GM12878 (cell line): ENCODE measurements around the gene PEF1. TPM values are rescaled to one million over a fixed set of nuclear protein-coding genes. Genes with fewer than 3 reads are reported as not detected.
A peak's percentile ranks its signal among the peaks of the same experiment; 100 is the strongest.

Experiments used
- ATAC-seq: fragments of 200-7000 bp; cut with Tn5 transposase; 3 replicates; pipeline ENCODE4 v1.9.1; 2020; ENCODE audit warnings: mild to moderate bottlenecking, moderate library complexity
- BruUV-seq: library from RNA; stranded (reverse); fragments of 400-500 nt; replicated peaks from 2 replicates; lab custom pipeline; 2021; lab: Mats Ljungman, UMichigan
- CTCF ChIA-PET: fragments of 300-600 bp; sonication (Branson Sonifier 250); formaldehyde crosslinking; extraction: SDS; loops from one replicate; lab custom pipeline; 2021; ENCODE audit warnings: inconsistent platforms; lab: Yijun Ruan, JAX
- POLR2A ChIA-PET: fragments of 350-600 bp; formaldehyde crosslinking; extraction: SDS; loops from one replicate; lab custom pipeline; 2021; ENCODE audit warnings: inconsistent platforms; lab: Charles Lee
- RAD21 ChIA-PET: fragments of 300-600 bp; sonication (Branson Sonifier 250); formaldehyde crosslinking; loops from one replicate; lab custom pipeline; 2023; ENCODE audit warnings: antibody characterized with exemption; ENCODE audit not compliant: unreplicated experiment; lab: Charles Lee
- SMC1A ChIA-PET: fragments of 300-600 bp; sonication (Branson Sonifier 250); formaldehyde crosslinking; loops from one replicate; lab custom pipeline; 2023; ENCODE audit not compliant: unreplicated experiment, uncharacterized antibody; lab: Charles Lee
- DNase-seq: peaks from one replicate; pipeline ENCODE4 v3.0.0-alpha.2; 2011; ENCODE audit warnings: low read depth, low spot score
- FAIRE-seq: peaks from 3 replicates; lab custom pipeline; 2011; peaks lifted over from hg19 to GRCh38; lab: Jason Lieb, UNC
- H2AFZ ChIP-seq: 2 replicates; pipeline ENCODE4 v1.6.0; 2011; ENCODE audit warnings: low read depth, low read length, control low read depth; ENCODE audit not compliant: control insufficient read depth
- H3K27ac ChIP-seq: 2 replicates; pipeline ENCODE4 v1.5.1; 2011; ENCODE audit warnings: control low read depth; ENCODE audit not compliant: control insufficient read depth, insufficient read depth
- H3K27me3 ChIP-seq, 2 experiments: replicated peaks in 1 of 2; 2 replicates each; pipeline versions ENCODE4 v1.6.0 to v1.6.1; 2011; ENCODE audit warnings: low read length in 1 of 2; ENCODE audit not compliant: control insufficient read depth in 2 of 2, insufficient read depth in 2 of 2
- H3K36me3 ChIP-seq, 2 experiments: 2 replicates each; pipeline ENCODE4 v1.5.1; 2011; ENCODE audit warnings: low read length in 1 of 2; ENCODE audit not compliant: control insufficient read depth in 2 of 2, insufficient read depth in 2 of 2
- H3K4me1 ChIP-seq: 2 replicates; pipeline ENCODE4 v1.6.1; 2011; ENCODE audit warnings: mild to moderate bottlenecking, low read length, moderate library complexity, mixed read lengths; ENCODE audit not compliant: control insufficient read depth, insufficient read depth
- H3K4me2 ChIP-seq: 2 replicates; pipeline ENCODE4 v1.6.0; 2011; ENCODE audit warnings: control low read depth; ENCODE audit not compliant: control insufficient read depth, insufficient read depth
- H3K4me3 ChIP-seq: fragments of 200-600 bp; sonication (generic); 2 replicates; pipeline ENCODE4 v1.5.1; 2016
- H3K79me2 ChIP-seq: 2 replicates; pipeline ENCODE4 v1.6.0; 2011; ENCODE audit warnings: low read length; ENCODE audit not compliant: control insufficient read depth, insufficient read depth
- H3K9ac ChIP-seq: 2 replicates; pipeline ENCODE4 v1.8.0; 2011; ENCODE audit warnings: low read length, control low read depth, mixed read lengths; ENCODE audit not compliant: control insufficient read depth, insufficient read depth
- H3K9me3 ChIP-seq: replicated peaks from 3 replicates; pipeline ENCODE4 v1.5.1; 2011; ENCODE audit warnings: mild to moderate bottlenecking, low read length; ENCODE audit not compliant: control insufficient read depth, insufficient read depth
- H4K20me1 ChIP-seq: 2 replicates; pipeline ENCODE4 v1.6.0; 2011; ENCODE audit not compliant: control insufficient read depth, insufficient read depth
- ASH2L ChIP-seq: fragments of 300-600, 200-600 bp; sonication (generic); IDR thresholded peaks from 2 replicates; pipeline ENCODE4 v1.6.1; 2017; ENCODE audit warnings: low read depth, mild to moderate bottlenecking, borderline replicate concordance
- BRCA1 ChIP-seq: IDR thresholded peaks from 2 replicates; pipeline ENCODE4 v1.6.1; 2011; ENCODE audit warnings: low read depth, low read length, improper control_type of control experiment
- CBX3 ChIP-seq: fragments of 200-600 bp; sonication (generic); IDR thresholded peaks from 2 replicates; pipeline ENCODE4 v1.6.1; 2016; ENCODE audit warnings: low read depth, borderline replicate concordance
- CEBPB ChIP-seq, 2 experiments: fragments of 150-350 bp in 1 of 2; IDR thresholded peaks; 2 replicates each; pipeline ENCODE4 v1.6.1; 2012 to 2014; ENCODE audit warnings: low read depth in 2 of 2, low read length in 2 of 2, borderline replicate concordance in 1 of 2, inconsistent platforms in 1 of 2
- EED ChIP-seq: sonication (generic); IDR thresholded peaks from 2 replicates; pipeline ENCODE4 v1.6.1; 2016; ENCODE audit warnings: antibody characterized with exemption, low read depth
- EP300 ChIP-seq, 2 experiments: fragments of 150-350 bp in 1 of 2; IDR thresholded peaks; 2 replicates each; pipeline ENCODE4 v1.6.1; 2011 to 2012; ENCODE audit warnings: low read depth in 2 of 2, low read length in 2 of 2, borderline replicate concordance in 1 of 2, improper control_type of control experiment in 1 of 2, inconsistent platforms in 1 of 2; ENCODE audit not compliant: control insufficient read depth in 1 of 2
- NR2C1 ChIP-seq: fragments of 450-650 bp; IDR thresholded peaks from 2 replicates; pipeline ENCODE4 v1.6.1; 2017; ENCODE audit warnings: antibody characterized with exemption, mild to moderate bottlenecking, moderate library complexity
- NR2F1 ChIP-seq: fragments of 450-650 bp; conservative IDR thresholded peaks from 2 replicates; pipeline ENCODE4 v1.6.1; 2017; ENCODE audit warnings: mild to moderate bottlenecking
- POLR2AphosphoS2 ChIP-seq: IDR thresholded peaks from 2 replicates; pipeline ENCODE4 v1.6.1; 2011; ENCODE audit warnings: low read depth, mild to moderate bottlenecking, low read length, improper control_type of control experiment, moderate library complexity
- RB1 ChIP-seq: fragments of 450-650 bp; formaldehyde crosslinking; IDR thresholded peaks from 2 replicates; pipeline ENCODE4 v1.6.1; 2017; ENCODE audit warnings: mild to moderate bottlenecking, borderline replicate concordance
- SP1 ChIP-seq: IDR thresholded peaks from one replicate; pipeline ENCODE4 v1.6.1; 2011; ENCODE audit warnings: low read depth, low read length
- SREBF1 ChIP-seq: IDR thresholded peaks from 2 replicates; pipeline ENCODE4 v1.6.1; 2012; ENCODE audit warnings: mild to moderate bottlenecking, low read length
- ZNF217 ChIP-seq: fragments of 450-650 bp; IDR thresholded peaks from 2 replicates; pipeline ENCODE4 v1.6.1; 2017; ENCODE audit warnings: antibody characterized with exemption, mild to moderate bottlenecking
- ZNF24 ChIP-seq: fragments of 450-650 bp; IDR thresholded peaks from 2 replicates; pipeline ENCODE4 v1.6.1; 2017; ENCODE audit warnings: antibody characterized with exemption, mild to moderate bottlenecking
- ZSCAN29 ChIP-seq: fragments of 450-650 bp; IDR thresholded peaks from 2 replicates; pipeline ENCODE4 v1.6.1; 2017; ENCODE audit warnings: mild to moderate bottlenecking, moderate library complexity
- ZZZ3 ChIP-seq: IDR thresholded peaks from 2 replicates; pipeline ENCODE4 v1.6.1; 2011; ENCODE audit warnings: low read depth; ENCODE audit not compliant: control insufficient read depth, insufficient read length
- WGBS: methylation state at CpG from one replicate; pipeline ENCODE4 v1.1.6; 2016; ENCODE audit warnings: low lambda C conversion rate; ENCODE audit not compliant: insufficient replicate concordance, insufficient coverage; ENCODE audit errors: missing lambda C conversion rate; 5-methylcytosine and 5-hydroxymethylcytosine counted together
- in situ Hi-C: fragments of 300-500 bp; cut with MboI; formaldehyde crosslinking; loops from 9 replicates; pipeline ENCODE4 v1.14.3; 2018; ENCODE audit warnings: mixed read lengths
- intact Hi-C: fragments of 100-400 bp; cut with micrococcal nuclease; formaldehyde crosslinking; loops from one replicate; pipeline ENCODE4 v1.14.2; 2022; ENCODE audit not compliant: unreplicated experiment
- polyA plus RNA-seq, 11 experiments: library from polyadenylated mRNA; depleted of rRNA in 4 of 11; unstranded in 6 of 11; stranded (reverse) in 5 of 11; fragments of >200 nt; fragmentation: Nextera tagmentation in 4 of 11; fragmentation: Illumina TruSeq in 1 of 11; extraction: Ambion mirVana in 4 of 11; extraction: Trizol in 1 of 11; gene quantifications; 1 replicate in 1 of 11; 2 replicates in 10 of 11; pipeline versions ENCODE4 v1.2.1 to v1.2.3, GENCODE V29; 2011 to 2016; ENCODE audit warnings: inconsistent platforms in 2 of 11, missing spikeins in 2 of 11, low read depth in 1 of 11
- total RNA-seq, 4 experiments: library from RNA; depleted of rRNA in 3 of 4; stranded (reverse); fragments of >200 nt in 3 of 4; fragmentation: Illumina TruSeq in 1 of 4; extraction: Trizol in 1 of 4; gene quantifications; 2 replicates each; pipeline versions ENCODE4 v1.2.1 to v1.2.3, GENCODE V29; 2013 to 2021
- TF ChIP-seq, protein P1 (sequence below): fragments of 450-650 bp; IDR thresholded peaks from 2 replicates; pipeline ENCODE4 v1.6.1; 2017; ENCODE audit warnings: mild to moderate bottlenecking, moderate library complexity

The PEF1 gene
- total and polyA plus RNA-seq, 10 of the 15 experiments (the other 5 are each of a cell fraction or from before 2014, with no cell fraction given) = 27.1 to 107 (median 79.0) TPM

DNA sequence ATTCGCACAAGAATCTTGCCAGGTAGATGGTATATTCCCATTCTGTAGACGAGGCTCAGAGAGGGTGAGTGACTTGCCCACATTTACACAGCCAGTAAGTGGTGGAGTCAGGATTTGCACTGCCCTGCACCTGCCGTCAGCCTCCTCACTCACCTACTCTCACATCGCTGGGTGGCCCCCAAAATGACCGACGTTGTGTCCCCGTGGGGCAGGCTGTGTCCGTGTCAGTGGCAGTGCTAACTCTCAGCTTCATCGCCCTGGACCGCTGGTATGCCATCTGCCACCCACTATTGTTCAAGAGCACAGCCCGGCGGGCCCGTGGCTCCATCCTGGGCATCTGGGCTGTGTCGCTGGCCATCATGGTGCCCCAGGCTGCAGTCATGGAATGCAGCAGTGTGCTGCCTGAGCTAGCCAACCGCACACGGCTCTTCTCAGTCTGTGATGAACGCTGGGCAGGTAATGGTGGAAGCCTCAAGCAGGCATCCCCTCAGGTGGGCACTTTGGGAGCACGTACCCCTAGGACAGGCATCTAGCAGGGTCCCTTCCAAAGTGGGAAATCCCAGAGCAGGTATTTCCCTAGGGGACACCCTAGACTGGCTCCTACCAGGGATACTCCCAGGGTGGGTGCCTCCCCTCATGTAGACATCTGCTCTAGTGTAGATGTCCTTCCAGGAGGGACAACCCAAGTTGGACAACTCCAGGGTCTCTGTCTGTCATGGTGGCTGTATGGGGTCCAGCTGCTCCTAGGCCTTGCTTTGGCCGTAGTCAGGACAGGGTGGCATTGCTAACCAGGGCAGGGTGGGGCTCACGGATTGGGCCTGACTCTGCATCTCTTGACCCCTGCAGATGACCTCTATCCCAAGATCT lies 23.8 kb downstream of the PEF1 start (continued):
- TF ChIP-seq BRCA1 (no peak), EED (no peak), RB1 (no peak), SP1 (no peak), ZZZ3 (no peak), ZSCAN29 (no peak)

DNA sequence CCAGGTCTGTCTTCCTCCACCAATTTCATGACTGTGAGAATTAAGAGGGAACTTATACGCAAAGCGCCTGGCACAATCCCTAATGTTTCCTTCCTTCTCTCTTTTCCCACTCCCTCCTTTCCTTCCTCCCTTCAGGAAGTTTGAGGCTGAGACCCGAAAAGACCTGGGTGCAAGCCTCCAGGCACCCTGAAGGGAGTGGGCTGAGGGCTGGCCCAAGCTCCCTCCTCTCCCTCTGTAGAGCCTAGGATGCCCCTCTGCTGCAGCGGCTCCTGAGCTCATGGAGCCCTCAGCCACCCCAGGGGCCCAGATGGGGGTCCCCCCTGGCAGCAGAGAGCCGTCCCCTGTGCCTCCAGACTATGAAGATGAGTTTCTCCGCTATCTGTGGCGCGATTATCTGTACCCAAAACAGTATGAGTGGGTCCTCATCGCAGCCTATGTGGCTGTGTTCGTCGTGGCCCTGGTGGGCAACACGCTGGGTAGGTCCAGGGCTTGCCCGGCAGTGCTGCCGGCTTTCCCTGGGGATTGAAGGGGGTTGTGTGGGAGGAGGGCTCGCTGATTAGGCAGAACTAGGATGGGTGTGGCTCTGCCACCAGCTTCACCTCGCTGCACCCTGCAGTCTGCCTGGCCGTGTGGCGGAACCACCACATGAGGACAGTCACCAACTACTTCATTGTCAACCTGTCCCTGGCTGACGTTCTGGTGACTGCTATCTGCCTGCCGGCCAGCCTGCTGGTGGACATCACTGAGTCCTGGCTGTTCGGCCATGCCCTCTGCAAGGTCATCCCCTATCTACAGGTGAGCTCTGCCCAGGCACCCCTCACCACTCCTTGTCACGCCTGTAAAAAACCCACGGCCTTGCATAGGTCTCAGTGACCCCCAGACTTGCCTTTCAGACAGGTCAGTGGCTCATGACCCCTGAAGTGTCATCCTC lies 25.5 kb downstream of the PEF1 start:
- ChIA-PET SMC1A (interaction anchor here (1.0 to 3.2 kb wide), 13 partner anchors 10 to 169 kb away, joined by 3 to 16 read pairs (median 5); no protein-coding TSS in a partner anchor), POLR2A (interaction anchor here (0.9 kb wide), 1 partner anchor 25 kb away, joined by 3 read pairs; no protein-coding TSS in a partner anchor), RAD21 (interaction anchor here (0.6 to 3.2 kb wide), 14 partner anchors 21 to 436 kb away, joined by 3 to 10 read pairs (median 4); partner anchors contain the start of gene PEF1), CTCF (interaction anchor here (0.7 to 4.9 kb wide), 25 partner anchors 8 to 246 kb away, joined by 3 to 61 read pairs (median 7); partner anchors contain the start of genes FABP3 and PEF1)
- Histone ChIP-seq H3K27ac (no peak overlapping the region), H3K79me2 (no peaks in the 10 kb centered on the region), H2AFZ (no peak overlapping the region), H4K20me1 (no peaks in the 10 kb centered on the region), H3K9me3 (no peaks in the 10 kb centered on the region), H3K27me3 (no peaks in the 10 kb centered on the region; a peak in 2 of 4 replicates), H3K4me1 (no peaks in the 10 kb centered on the region; the same call in none of the 2 replicates), H3K4me3 (no peak overlapping the region), H3K4me2 (no peak overlapping the region), H3K9ac (no peak overlapping the region), H3K36me3 (no peaks in the 10 kb centered on the region)
- DNase-seq (no peak), ATAC-seq (peak; percentile 35; the same call in 2 of the 3 replicates), FAIRE-seq (no peak)
- in situ Hi-C loops (no loop called here), intact Hi-C loops (loop anchor here (1.0 to 2.0 kb wide), 2 partner anchors 24 to 55 kb away; no protein-coding TSS in a partner anchor)
- 20% methylated on average over 23 of the region's 23 CpGs for WGBS
- BruUV-seq = no TSS peak
- TF ChIP-seq POLR2AphosphoS2 = no peak
- no peak for TF ChIP-seq NR2C1
- TF ChIP-seq ZNF217 = no peak
- TF ChIP-seq ASH2L = no peak
- TF ChIP-seq, protein P1, sequence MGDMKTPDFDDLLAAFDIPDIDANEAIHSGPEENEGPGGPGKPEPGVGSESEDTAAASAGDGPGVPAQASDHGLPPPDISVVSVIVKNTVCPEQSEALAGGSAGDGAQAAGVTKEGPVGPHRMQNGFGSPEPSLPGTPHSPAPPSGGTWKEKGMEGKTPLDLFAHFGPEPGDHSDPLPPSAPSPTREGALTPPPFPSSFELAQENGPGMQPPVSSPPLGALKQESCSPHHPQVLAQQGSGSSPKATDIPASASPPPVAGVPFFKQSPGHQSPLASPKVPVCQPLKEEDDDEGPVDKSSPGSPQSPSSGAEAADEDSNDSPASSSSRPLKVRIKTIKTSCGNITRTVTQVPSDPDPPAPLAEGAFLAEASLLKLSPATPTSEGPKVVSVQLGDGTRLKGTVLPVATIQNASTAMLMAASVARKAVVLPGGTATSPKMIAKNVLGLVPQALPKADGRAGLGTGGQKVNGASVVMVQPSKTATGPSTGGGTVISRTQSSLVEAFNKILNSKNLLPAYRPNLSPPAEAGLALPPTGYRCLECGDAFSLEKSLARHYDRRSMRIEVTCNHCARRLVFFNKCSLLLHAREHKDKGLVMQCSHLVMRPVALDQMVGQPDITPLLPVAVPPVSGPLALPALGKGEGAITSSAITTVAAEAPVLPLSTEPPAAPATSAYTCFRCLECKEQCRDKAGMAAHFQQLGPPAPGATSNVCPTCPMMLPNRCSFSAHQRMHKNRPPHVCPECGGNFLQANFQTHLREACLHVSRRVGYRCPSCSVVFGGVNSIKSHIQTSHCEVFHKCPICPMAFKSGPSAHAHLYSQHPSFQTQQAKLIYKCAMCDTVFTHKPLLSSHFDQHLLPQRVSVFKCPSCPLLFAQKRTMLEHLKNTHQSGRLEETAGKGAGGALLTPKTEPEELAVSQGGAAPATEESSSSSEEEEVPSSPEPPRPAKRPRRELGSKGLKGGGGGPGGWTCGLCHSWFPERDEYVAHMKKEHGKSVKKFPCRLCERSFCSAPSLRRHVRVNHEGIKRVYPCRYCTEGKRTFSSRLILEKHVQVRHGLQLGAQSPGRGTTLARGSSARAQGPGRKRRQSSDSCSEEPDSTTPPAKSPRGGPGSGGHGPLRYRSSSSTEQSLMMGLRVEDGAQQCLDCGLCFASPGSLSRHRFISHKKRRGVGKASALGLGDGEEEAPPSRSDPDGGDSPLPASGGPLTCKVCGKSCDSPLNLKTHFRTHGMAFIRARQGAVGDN = no peak
- no peak for TF ChIP-seq CEBPB (IDR thresholded peaks at IDR 0.05; ENCODE audit: borderline replicate concordance in 1 of 2, low read depth in 2 of 2, low read length in 2 of 2)
- no peak for TF ChIP-seq SREBF1
- no peak for TF ChIP-seq CBX3
- no peak for TF ChIP-seq EP300 (IDR thresholded peaks at IDR 0.05; ENCODE audit: borderline replicate concordance in 1 of 2, control insufficient read depth in 1 of 2, low read depth in 2 of 2, low read length in 2 of 2)
- no peak for TF ChIP-seq ZNF24
- TF ChIP-seq NR2F1 = no peak
